Epithelial cell of alveolus of lung (primary cell): Measurements from ENCODE around the gene SMIM10L1. TPM values are rescaled to one million over a fixed set of nuclear protein-coding genes. Genes with fewer than 3 reads are reported as not detected.

ENCODE experiments used
- total RNA-seq: library from RNA; depleted of rRNA; stranded (reverse); fragments of >200 nt; gene quantifications from 2 replicates; pipeline ENCODE4 v1.2.1, GENCODE V29; 2015

SMIM10L1 gene
- total RNA-seq = 7.8 and 8.9 TPM in 2 replicates

GRCh38 chr12:11171145-11171968 lies at the start of gene SMIM10L1:
Gene SMIM10L1 (plus strand): TSS chr12:11171194. CDS start chr12:11171357, 163 bp downstream.

GRCh38 chr12:11134305-11134704 lies 36.7 kb upstream of the SMIM10L1 start, which contains the start of gene TAS2R30:
Gene TAS2R30 (minus strand): TSS chr12:11134644. CDS start chr12:11134244, 400 bp downstream.

GRCh38 chr12:11186837-11187236 lies 15.8 kb downstream of the SMIM10L1 start, which contains the start of gene TAS2R42:
Gene TAS2R42 (minus strand): TSS chr12:11186937. CDS start chr12:11186937, 0 bp downstream.

Other genes with a start within 250 kb of the SMIM10L1 start
- gene PRH2, start 242.0 kb upstream of the SMIM10L1 start, total RNA-seq = 0.13 and 0.48 TPM in 2 replicates
- 0.56 and 1.9 TPM in 2 replicates for gene TAS2R14, start 231.9 kb upstream of the SMIM10L1 start, total RNA-seq
- 0.13 and 0.16 TPM in 2 replicates for gene TAS2R50, start 184.3 kb upstream of the SMIM10L1 start, total RNA-seq
- gene TAS2R20, start 172.9 kb upstream of the SMIM10L1 start, total RNA-seq = 0.64 and 0.65 TPM in 2 replicates
- 0.40 TPM in 1 of 2 replicates, not detected in the other for gene TAS2R19, start 148.6 kb upstream of the SMIM10L1 start, total RNA-seq
- gene TAS2R31, start 139.8 kb upstream of the SMIM10L1 start, total RNA-seq = 0.39 and 6.8 TPM in 2 replicates
- gene TAS2R46, start 108.9 kb upstream of the SMIM10L1 start, total RNA-seq = 2.8 TPM in 1 of 2 replicates, not detected in the other
- 0.13 TPM in 1 of 2 replicates, not detected in the other for gene TAS2R43, start 78.9 kb upstream of the SMIM10L1 start, total RNA-seq
- 0.78 and 1.7 TPM in 2 replicates for gene TAS2R30, start 36.5 kb upstream of the SMIM10L1 start, total RNA-seq
- gene TAS2R42, start 15.7 kb downstream of the SMIM10L1 start, total RNA-seq = not detected in 2 replicates
- gene PRB3, start 98.5 kb downstream of the SMIM10L1 start, total RNA-seq = not detected in 2 replicates
- gene PRB4, start 139.2 kb downstream of the SMIM10L1 start, total RNA-seq = not detected in 2 replicates
- not detected in 2 replicates for gene PRB2, start 224.4 kb downstream of the SMIM10L1 start, total RNA-seq